ENCODE measurements around the gene TREM1.
"Not testable (repeated sequence)": the region's sequence is repeated elsewhere in the genome, so short reads cannot be mapped to it uniquely, and the experiment has no call there.

The TREM1 gene

GRCh38 chr6:41325446-41326066 lies 39.1 kb upstream of the TREM1 start:
- H3K9me3 ChIP-seq (ENCODE audit: control insufficient read depth, insufficient read depth, low read length) = no peaks in the 10 kb centered on the region
- no peaks in the 10 kb centered on the region for H3K36me3 ChIP-seq (ENCODE audit: control insufficient read depth, insufficient read depth, low read length)
- no peaks in the 10 kb centered on the region for H3K27me3 ChIP-seq (ENCODE audit: control insufficient read depth, insufficient read depth, low read length)
- no CpG with 5 or more reads among the region's 4 CpGs for WGBS (ENCODE audit: insufficient coverage, insufficient read length)
- H3K4me1 ChIP-seq (ENCODE audit: control insufficient read depth, insufficient read depth, low read length) = no peaks in the 10 kb centered on the region; the same call in 1 of the 2 replicates
- no peak overlapping the region for H3K27ac ChIP-seq (ENCODE audit: low read length)
- H3K4me3 ChIP-seq (ENCODE audit: low read length) = no peak overlapping the region
- no peak for DNase-seq (ENCODE audit: low read depth, low spot score)

DNA sequence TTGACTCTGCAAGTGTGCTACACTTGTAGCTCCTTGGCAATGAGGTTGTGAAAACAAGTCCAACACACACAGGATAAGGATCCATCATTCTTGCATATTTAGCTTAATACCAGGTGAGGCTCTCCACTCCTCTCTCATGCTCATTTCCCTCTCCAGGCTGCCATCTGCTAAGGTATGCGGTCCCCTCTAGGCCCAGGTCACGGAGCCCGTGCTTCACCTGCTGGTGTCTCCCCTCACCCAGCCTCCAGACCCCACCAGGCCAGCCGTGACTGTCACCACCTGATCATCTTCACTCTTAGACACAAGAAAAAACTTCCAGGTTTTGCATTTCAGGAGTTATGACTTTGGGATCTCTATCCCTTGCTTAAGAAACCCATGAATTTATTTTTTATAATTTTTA lies 34.7 kb upstream of the TREM1 start:
- peaks cover 4% of the 10 kb centered on the region for H3K4me1 ChIP-seq (ENCODE audit: control insufficient read depth, insufficient read depth, low read length)
- WGBS (ENCODE audit: insufficient coverage, insufficient read length) = no CpG with 5 or more reads among the region's 4 CpGs

DNA sequence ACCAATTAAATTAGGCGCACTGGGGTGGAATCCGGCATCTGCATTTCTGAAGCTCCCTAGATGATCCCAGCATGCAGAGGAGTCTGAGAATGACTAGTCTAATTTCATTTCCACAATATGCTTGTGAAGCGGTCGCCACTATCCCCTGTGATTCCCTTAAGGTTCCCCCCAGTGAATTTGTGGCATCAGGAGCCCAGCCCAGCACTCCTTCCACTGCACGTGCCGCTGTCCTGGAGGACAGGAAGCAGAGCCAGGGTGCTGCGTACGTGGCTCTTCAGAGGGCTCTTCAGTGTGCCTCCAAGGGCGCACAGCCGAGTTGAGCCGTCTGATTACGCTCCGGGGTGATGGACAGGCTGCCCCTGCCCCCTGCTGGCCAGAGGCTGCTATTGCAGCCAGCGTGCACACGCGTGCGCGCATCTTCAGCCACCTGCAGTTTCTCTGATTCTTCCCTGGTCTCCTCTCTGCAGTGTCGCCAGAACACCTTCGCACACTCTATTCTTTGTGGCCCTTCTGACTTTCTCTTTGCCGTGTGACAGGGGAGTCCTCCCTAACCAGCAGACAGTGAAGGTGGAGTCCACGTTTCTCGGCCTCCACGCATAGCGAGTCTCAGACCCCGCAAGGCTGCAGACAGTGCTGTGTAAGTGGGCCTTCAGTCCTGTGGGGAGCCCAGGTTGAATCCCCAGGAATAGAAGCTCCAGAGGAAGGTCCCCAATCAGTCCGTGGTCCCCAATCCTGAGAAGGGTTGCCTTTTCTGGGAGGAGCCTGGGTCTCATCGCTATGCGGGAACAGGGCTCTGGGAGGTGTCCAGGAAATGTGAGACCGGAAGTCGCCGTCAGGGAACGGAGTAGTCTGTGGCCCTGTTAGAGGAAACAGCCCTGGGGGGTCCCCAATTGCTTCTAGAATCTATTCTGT lies 32.4 kb upstream of the TREM1 start:
- no CpG with 5 or more reads among the region's 33 CpGs for WGBS (ENCODE audit: insufficient coverage, insufficient read length)
- no peaks in the 10 kb centered on the region for H3K9me3 ChIP-seq (ENCODE audit: control insufficient read depth, insufficient read depth, low read length)
- DNase-seq (ENCODE audit: low read depth, low spot score) = peak; percentile 73
- H3K4me3 ChIP-seq (ENCODE audit: low read length) = no peak overlapping the region
- H3K27me3 ChIP-seq (ENCODE audit: control insufficient read depth, insufficient read depth, low read length) = no peaks in the 10 kb centered on the region
- no peak overlapping the region for H3K27ac ChIP-seq (ENCODE audit: low read length)
- H3K36me3 ChIP-seq (ENCODE audit: control insufficient read depth, insufficient read depth, low read length) = no peaks in the 10 kb centered on the region
- H3K4me1 ChIP-seq (ENCODE audit: control insufficient read depth, insufficient read depth, low read length) = peaks cover 4% of the 10 kb centered on the region

More for the DNA sequence above, 34.7 kb upstream of the TREM1 start:
- no peak for DNase-seq (ENCODE audit: low read depth, low spot score)
- Histone ChIP-seq H3K9me3 (ENCODE audit: control insufficient read depth, insufficient read depth, low read length) (no peaks in the 10 kb centered on the region), H3K27me3 (ENCODE audit: control insufficient read depth, insufficient read depth, low read length) (no peaks in the 10 kb centered on the region), H3K4me3 (ENCODE audit: low read length) (no peak overlapping the region), H3K36me3 (ENCODE audit: control insufficient read depth, insufficient read depth, low read length) (no peaks in the 10 kb centered on the region), H3K27ac (ENCODE audit: low read length) (no peak overlapping the region)

GRCh38 chr6:41318261-41318653 lies 31.8 kb upstream of the TREM1 start:
- no peak overlapping the region for H3K27ac ChIP-seq (ENCODE audit: low read length)
- WGBS (ENCODE audit: insufficient coverage, insufficient read length) = no CpG with 5 or more reads among the region's 9 CpGs
- no peaks in the 10 kb centered on the region for H3K27me3 ChIP-seq (ENCODE audit: control insufficient read depth, insufficient read depth, low read length)
- H3K4me3 ChIP-seq (ENCODE audit: low read length) = no peak overlapping the region
- no peaks in the 10 kb centered on the region for H3K36me3 ChIP-seq (ENCODE audit: control insufficient read depth, insufficient read depth, low read length)
- H3K4me1 ChIP-seq (ENCODE audit: control insufficient read depth, insufficient read depth, low read length) = peaks cover 4% of the 10 kb centered on the region
- H3K9me3 ChIP-seq (ENCODE audit: control insufficient read depth, insufficient read depth, low read length) = no peaks in the 10 kb centered on the region
- DNase-seq (ENCODE audit: low read depth, low spot score) = no peak

- Histone ChIP-seq H3K27me3 (ENCODE audit: control insufficient read depth, insufficient read depth, low read length) (no peaks in the 10 kb centered on the region), H3K9me3 (ENCODE audit: control insufficient read depth, insufficient read depth, low read length) (no peaks in the 10 kb centered on the region), H3K4me3 (ENCODE audit: low read length) (no peak overlapping the region), H3K4me1 (ENCODE audit: control insufficient read depth, insufficient read depth, low read length) (peaks cover 4% of the 10 kb centered on the region), H3K36me3 (ENCODE audit: control insufficient read depth, insufficient read depth, low read length) (no peaks in the 10 kb centered on the region), H3K27ac (ENCODE audit: low read length) (no peak overlapping the region)
- no CpG with 5 or more reads among the region's 1 CpG for WGBS (ENCODE audit: insufficient coverage, insufficient read length)
- DNase-seq (ENCODE audit: low read depth, low spot score) = no peak
Measured at GRCh38 chr6:41315943-41316620, 29.6 kb upstream of the TREM1 start.

DNA sequence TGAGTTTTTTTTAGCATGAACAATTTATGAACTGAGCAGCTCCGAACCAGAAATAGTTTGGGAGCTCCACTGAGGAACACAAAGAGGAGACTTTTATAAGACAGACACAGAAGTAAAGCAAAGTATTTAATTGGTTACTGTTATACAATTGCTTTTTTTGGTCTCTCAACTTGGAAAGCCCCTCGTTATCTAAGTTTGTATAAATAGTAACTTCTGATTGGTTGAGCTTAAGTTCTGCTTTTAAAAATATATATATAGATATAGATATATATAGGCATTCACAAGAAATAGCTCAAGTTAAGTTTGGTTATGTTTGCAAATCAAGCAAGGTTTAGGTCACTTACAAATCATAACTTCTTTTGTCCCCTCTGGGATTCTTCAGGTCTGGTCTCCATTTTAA lies 28.7 kb upstream of the TREM1 start:
- no CpG with 5 or more reads among the region's 2 CpGs for WGBS (ENCODE audit: insufficient coverage, insufficient read length)
- Histone ChIP-seq H3K9me3 (ENCODE audit: control insufficient read depth, insufficient read depth, low read length) (no peaks in the 10 kb centered on the region), H3K27ac (ENCODE audit: low read length) (no peak overlapping the region), H3K4me1 (ENCODE audit: control insufficient read depth, insufficient read depth, low read length) (peaks cover 4% of the 10 kb centered on the region), H3K36me3 (ENCODE audit: control insufficient read depth, insufficient read depth, low read length) (no peaks in the 10 kb centered on the region), H3K4me3 (ENCODE audit: low read length) (no peak overlapping the region), H3K27me3 (ENCODE audit: control insufficient read depth, insufficient read depth, low read length) (no peaks in the 10 kb centered on the region)
- no peak for DNase-seq (ENCODE audit: low read depth, low spot score)

GRCh38 chr6:41306187-41306854 lies 19.8 kb upstream of the TREM1 start:
- no peaks in the 10 kb centered on the region for H3K9me3 ChIP-seq (ENCODE audit: control insufficient read depth, insufficient read depth, low read length)
- H3K27ac ChIP-seq (ENCODE audit: low read length) = no peak overlapping the region
- H3K4me1 ChIP-seq (ENCODE audit: control insufficient read depth, insufficient read depth, low read length) = no peaks in the 10 kb centered on the region
- H3K27me3 ChIP-seq (ENCODE audit: control insufficient read depth, insufficient read depth, low read length) = no peaks in the 10 kb centered on the region
- H3K36me3 ChIP-seq (ENCODE audit: control insufficient read depth, insufficient read depth, low read length) = no peaks in the 10 kb centered on the region
- peak; percentile 50 for DNase-seq (ENCODE audit: low read depth, low spot score)
- H3K4me3 ChIP-seq (ENCODE audit: low read length) = no peak overlapping the region
- WGBS (ENCODE audit: insufficient coverage, insufficient read length) = no CpG with 5 or more reads among the region's 13 CpGs

DNA sequence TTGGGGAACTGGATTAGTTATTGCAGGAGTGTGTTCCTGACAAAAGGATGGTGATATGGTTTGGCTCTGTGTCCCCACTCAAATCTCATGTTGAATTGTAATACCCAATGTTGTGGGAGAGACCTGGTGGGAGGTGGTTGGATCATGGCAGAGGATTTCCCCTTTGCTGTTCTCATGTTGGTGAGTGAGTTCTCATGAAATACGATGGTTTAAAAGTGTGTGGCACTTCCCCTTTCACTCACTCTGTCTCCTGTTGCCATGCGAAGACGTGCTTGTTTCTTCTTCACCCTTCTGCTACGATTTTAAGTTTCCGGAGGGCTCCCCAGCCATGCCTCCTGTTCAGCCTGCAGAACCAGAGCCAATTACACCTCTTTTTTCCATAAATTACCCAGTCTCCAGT lies 16.2 kb upstream of the TREM1 start:
- no CpG with 5 or more reads among the region's 5 CpGs for WGBS (ENCODE audit: insufficient coverage, insufficient read length)
- Histone ChIP-seq H3K4me1 (ENCODE audit: control insufficient read depth, insufficient read depth, low read length) (no peaks in the 10 kb centered on the region), H3K9me3 (ENCODE audit: control insufficient read depth, insufficient read depth, low read length) (no peaks in the 10 kb centered on the region), H3K27me3 (ENCODE audit: control insufficient read depth, insufficient read depth, low read length) (no peaks in the 10 kb centered on the region), H3K36me3 (ENCODE audit: control insufficient read depth, insufficient read depth, low read length) (no peaks in the 10 kb centered on the region), H3K27ac (ENCODE audit: low read length) (no peak overlapping the region), H3K4me3 (ENCODE audit: low read length) (no peak overlapping the region)
- no peak for DNase-seq (ENCODE audit: low read depth, low spot score)

DNA sequence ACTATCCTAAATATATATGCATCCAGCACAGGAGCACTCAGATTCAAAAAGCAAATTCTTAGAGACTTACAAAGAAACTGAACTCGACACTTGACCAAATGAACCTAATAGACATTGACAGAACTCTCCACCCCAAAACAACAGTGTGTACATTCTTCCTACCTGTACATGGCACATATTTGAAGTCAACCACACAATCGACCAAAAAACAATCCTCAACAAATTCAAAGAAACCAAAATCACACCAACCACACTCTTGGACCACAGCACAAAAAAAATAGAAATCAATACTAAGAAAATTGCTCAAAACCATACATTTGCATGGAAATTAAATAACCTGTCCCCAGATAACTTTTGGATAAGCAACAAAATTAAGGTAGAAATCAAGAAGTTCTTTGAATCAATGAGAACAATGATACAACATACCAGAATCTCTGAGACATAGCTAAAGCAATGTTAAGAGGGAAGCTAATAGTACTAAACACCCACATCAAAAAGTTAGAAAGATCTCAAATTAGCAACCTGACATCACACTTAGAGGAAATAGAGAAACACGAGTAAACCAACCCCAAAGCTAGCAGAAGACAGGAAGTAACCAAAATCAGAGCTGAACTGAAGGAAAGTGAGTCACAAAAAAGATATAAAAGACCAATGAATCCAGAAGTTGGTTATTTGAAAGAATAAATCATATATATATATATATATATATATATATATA lies 12.5 kb upstream of the TREM1 start:
- no CpG with 5 or more reads among the region's 3 CpGs for WGBS (ENCODE audit: insufficient coverage, insufficient read length)
- H3K27ac ChIP-seq (ENCODE audit: low read length) = no peak overlapping the region

GRCh38 chr6:41297248-41297647 lies 10.8 kb upstream of the TREM1 start:
- not testable (repeated sequence) for H3K27ac ChIP-seq (ENCODE audit: low read length); H3K9me3 ChIP-seq (ENCODE audit: control insufficient read depth, insufficient read depth, low read length); H3K36me3 ChIP-seq (ENCODE audit: control insufficient read depth, insufficient read depth, low read length); H3K4me1 ChIP-seq (ENCODE audit: control insufficient read depth, insufficient read depth, low read length); H3K27me3 ChIP-seq (ENCODE audit: control insufficient read depth, insufficient read depth, low read length); H3K4me3 ChIP-seq (ENCODE audit: low read length); DNase-seq (ENCODE audit: low read depth, low spot score)
- WGBS (ENCODE audit: insufficient coverage, insufficient read length) = no CpG with 5 or more reads among the region's 5 CpGs

More for the DNA sequence above, 12.5 kb upstream of the TREM1 start:
- no peak for DNase-seq (ENCODE audit: low read depth, low spot score)
- no peaks in the 10 kb centered on the region for H3K36me3 ChIP-seq (ENCODE audit: control insufficient read depth, insufficient read depth, low read length)
- H3K4me1 ChIP-seq (ENCODE audit: control insufficient read depth, insufficient read depth, low read length) = peaks cover 4% of the 10 kb centered on the region
- no peak overlapping the region for H3K4me3 ChIP-seq (ENCODE audit: low read length)
- H3K27me3 ChIP-seq (ENCODE audit: control insufficient read depth, insufficient read depth, low read length) = no peaks in the 10 kb centered on the region
- no peaks in the 10 kb centered on the region; the same call in 1 of the 2 replicates for H3K9me3 ChIP-seq (ENCODE audit: control insufficient read depth, insufficient read depth, low read length)

Measured in iPS DF 6.9 (cell line).